ENCODE measurements around the gene EFCAB12. TPM values are rescaled to one million over a fixed set of nuclear protein-coding genes. Genes with fewer than 3 reads are reported as not detected.
A peak's percentile ranks its signal among the peaks of the same experiment; 100 is the strongest.

The EFCAB12 gene
- total and polyA plus RNA-seq, 10 of the 15 experiments (the other 5 are each of a cell fraction or from before 2014, with no cell fraction given) = 0.02 to 0.85 (median 0.33) TPM

GRCh38 chr3:129399895-129400357, 28.5 kb downstream of the EFCAB12 start (continued):
- TF ChIP-seq WRNIP1 (IDR thresholded peaks at IDR 0.05; ENCODE audit: borderline replicate concordance, low read depth, low read length) = 0 out of 2 replicates have a peak, but pooled peaks have one; percentile 2
- TF ChIP-seq, protein P1, sequence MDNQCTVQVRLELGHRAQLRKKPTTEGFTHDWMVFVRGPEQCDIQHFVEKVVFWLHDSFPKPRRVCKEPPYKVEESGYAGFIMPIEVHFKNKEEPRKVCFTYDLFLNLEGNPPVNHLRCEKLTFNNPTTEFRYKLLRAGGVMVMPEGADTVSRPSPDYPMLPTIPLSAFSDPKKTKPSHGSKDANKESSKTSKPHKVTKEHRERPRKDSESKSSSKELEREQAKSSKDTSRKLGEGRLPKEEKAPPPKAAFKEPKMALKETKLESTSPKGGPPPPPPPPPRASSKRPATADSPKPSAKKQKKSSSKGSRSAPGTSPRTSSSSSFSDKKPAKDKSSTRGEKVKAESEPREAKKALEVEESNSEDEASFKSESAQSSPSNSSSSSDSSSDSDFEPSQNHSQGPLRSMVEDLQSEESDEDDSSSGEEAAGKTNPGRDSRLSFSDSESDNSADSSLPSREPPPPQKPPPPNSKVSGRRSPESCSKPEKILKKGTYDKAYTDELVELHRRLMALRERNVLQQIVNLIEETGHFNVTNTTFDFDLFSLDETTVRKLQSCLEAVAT (IDR thresholded peaks at IDR 0.05) = peak; percentile 37
- TF ChIP-seq NFIC (IDR thresholded peaks at IDR 0.05; ENCODE audit: low read depth, low read length) = no peak

DNA sequence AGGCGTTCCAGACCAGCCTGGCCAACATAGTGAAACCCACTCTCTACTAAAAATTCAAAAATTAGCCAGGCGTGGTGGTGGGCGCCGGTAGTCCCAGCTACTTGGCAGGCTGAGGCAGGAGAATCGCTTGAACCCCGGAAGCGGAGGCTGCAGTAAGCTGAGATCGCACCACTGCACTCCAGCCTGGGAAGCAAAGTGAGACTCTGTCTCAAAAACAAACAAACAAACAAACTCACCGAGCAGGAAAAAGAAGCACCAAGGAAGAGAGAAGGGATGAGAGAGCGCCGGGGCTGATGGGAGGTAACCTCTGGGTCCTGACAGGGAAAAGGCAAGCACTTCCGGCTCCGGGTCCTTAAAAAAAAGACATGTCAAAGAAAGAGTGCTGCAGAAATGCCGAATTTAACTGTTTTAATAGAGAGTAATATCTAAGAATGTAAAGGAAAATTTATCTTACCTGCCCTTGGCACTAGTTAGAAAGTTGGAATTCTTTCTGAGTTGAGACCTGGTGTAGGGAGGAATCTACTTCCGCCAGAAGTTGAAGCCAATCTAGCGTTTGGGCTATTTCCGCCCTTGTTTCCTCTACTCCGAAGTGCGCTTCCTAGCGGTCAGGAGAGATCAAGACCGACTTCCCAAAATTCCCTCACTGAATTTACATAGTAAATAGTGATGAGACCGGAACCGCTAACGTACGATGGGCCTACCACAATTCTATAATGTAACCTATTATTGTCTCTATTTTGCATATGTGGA, 29.1 kb downstream of the EFCAB12 start:
- Histone ChIP-seq H3K4me3 (peak overlapping the region; percentile 69), H3K9ac (ENCODE audit: control insufficient read depth, insufficient read depth, low read length) (peak overlapping the region; percentile 78), H4K20me1 (ENCODE audit: control insufficient read depth, insufficient read depth) (no peaks in the 10 kb centered on the region; the same call in 1 of the 2 replicates), H3K4me1 (ENCODE audit: control insufficient read depth, insufficient read depth, low read length) (no peaks in the 10 kb centered on the region; the same call in 1 of the 2 replicates), H3K4me2 (ENCODE audit: control insufficient read depth, insufficient read depth) (peak overlapping the region; percentile 36), H2AFZ (ENCODE audit: control insufficient read depth, low read depth, low read length) (peak overlapping the region; percentile 95), H3K27me3 (replicated peaks in 1 of 2; ENCODE audit: control insufficient read depth in 2 of 2, insufficient read depth in 2 of 2, low read length in 1 of 2) (no peaks in the 10 kb centered on the region), H3K36me3 (ENCODE audit: control insufficient read depth in 2 of 2, insufficient read depth in 2 of 2, low read length in 1 of 2) (peaks cover 0 to 7% of the 10 kb centered on the region in 2 experiments; a peak in 1 of 4 replicates), H3K79me2 (ENCODE audit: control insufficient read depth, insufficient read depth, low read length) (peaks cover 34% of the 10 kb centered on the region), H3K9me3 (replicated peaks; ENCODE audit: control insufficient read depth, insufficient read depth, low read length) (no peaks in the 10 kb centered on the region), H3K27ac (ENCODE audit: control insufficient read depth, insufficient read depth) (peak overlapping the region; percentile 87)
- in situ Hi-C loops (cut with MboI) = no loop called here
- FAIRE-seq = peak; percentile 84
- peak; percentile 93 for DNase-seq (ENCODE audit: low read depth, low spot score)
- WGBS (ENCODE audit: insufficient coverage, insufficient replicate concordance, low lambda C conversion rate, missing lambda C conversion rate) = under 1% methylated on average over 25 of the region's 25 CpGs
- no TSS peak for BruUV-seq (replicated peaks)
- ChIA-PET CTCF (interaction anchor here (0.7 to 5.7 kb wide), 21 partner anchors 12 to 124 kb away, joined by 3 to 84 read pairs (median 5); partner anchors contain the start of genes EFCAB12, IFT122 and MBD4), SMC1A (ENCODE audit: uncharacterized antibody, unreplicated experiment) (interaction anchor here (0.8 to 19.4 kb wide), 11 partner anchors 10 to 49 kb away, joined by 3 to 275 read pairs (median 6); partner anchors contain the start of genes IFT122 and MBD4), POLR2A (interaction anchor here (0.6 to 2.7 kb wide), 17 partner anchors 10 to 520 kb away, joined by 3 to 24 read pairs (median 6); partner anchors contain the start of genes ACAD9, HMCES and IFT122), RAD21 (ENCODE audit: unreplicated experiment) (interaction anchor here (0.6 to 3.3 kb wide), 14 partner anchors 10 to 91 kb away, joined by 3 to 36 read pairs (median 5); partner anchors contain the start of genes IFT122 and MBD4)
- ATAC-seq = peak; percentile 83
- intact Hi-C loops (cut with micrococcal nuclease; ENCODE audit: unreplicated experiment) = loop anchor here (2.0 kb wide), 1 partner anchor 41 kb away; the partner anchor contains the start of gene IFT122
- TF ChIP-seq KLF5 (IDR thresholded peaks at IDR 0.05; ENCODE audit: partially characterized antibody) = peak; percentile 35
- TF ChIP-seq, protein P2, sequence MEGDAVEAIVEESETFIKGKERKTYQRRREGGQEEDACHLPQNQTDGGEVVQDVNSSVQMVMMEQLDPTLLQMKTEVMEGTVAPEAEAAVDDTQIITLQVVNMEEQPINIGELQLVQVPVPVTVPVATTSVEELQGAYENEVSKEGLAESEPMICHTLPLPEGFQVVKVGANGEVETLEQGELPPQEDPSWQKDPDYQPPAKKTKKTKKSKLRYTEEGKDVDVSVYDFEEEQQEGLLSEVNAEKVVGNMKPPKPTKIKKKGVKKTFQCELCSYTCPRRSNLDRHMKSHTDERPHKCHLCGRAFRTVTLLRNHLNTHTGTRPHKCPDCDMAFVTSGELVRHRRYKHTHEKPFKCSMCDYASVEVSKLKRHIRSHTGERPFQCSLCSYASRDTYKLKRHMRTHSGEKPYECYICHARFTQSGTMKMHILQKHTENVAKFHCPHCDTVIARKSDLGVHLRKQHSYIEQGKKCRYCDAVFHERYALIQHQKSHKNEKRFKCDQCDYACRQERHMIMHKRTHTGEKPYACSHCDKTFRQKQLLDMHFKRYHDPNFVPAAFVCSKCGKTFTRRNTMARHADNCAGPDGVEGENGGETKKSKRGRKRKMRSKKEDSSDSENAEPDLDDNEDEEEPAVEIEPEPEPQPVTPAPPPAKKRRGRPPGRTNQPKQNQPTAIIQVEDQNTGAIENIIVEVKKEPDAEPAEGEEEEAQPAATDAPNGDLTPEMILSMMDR (IDR thresholded peaks at IDR 0.05 in 2 of 3, conservative IDR thresholded peaks at IDR 0.05 in 1 of 3; ENCODE audit: control insufficient read depth in 2 of 3, extremely low read depth in 1 of 3, insufficient read depth in 1 of 3, low read depth in 3 of 3, low read length in 3 of 3) = peak; percentile 82 to 91 (median 87)
- no peak for TF ChIP-seq TCF12 (IDR thresholded peaks at IDR 0.05; ENCODE audit: low read depth, low read length)
- no peak for TF ChIP-seq PAX8 (IDR thresholded peaks at IDR 0.05)
- peak; percentile 97 for TF ChIP-seq IKZF1 (conservative IDR thresholded peaks at IDR 0.05)
- peak; percentile 81 for TF ChIP-seq NR2F1 (conservative IDR thresholded peaks at IDR 0.05)
- no peak for TF ChIP-seq LARP7 (IDR thresholded peaks at IDR 0.05)
- TF ChIP-seq RB1 (IDR thresholded peaks at IDR 0.05; ENCODE audit: borderline replicate concordance) = no peak; the same call in 1 of the 2 replicates
- no peak for TF ChIP-seq SMARCA5 (IDR thresholded peaks at IDR 0.05)
- TF ChIP-seq POLR2A (IDR thresholded peaks at IDR 0.05; ENCODE audit: low read depth, low read length) = no peak
- no peak; a peak in 1 of 4 replicates for TF ChIP-seq BHLHE40 (IDR thresholded peaks at IDR 0.05; ENCODE audit: borderline replicate concordance in 1 of 2, low read depth in 2 of 2, low read length in 1 of 2)
- no peak for TF ChIP-seq CBX5 (IDR thresholded peaks at IDR 0.05; ENCODE audit: low read depth)
- TF ChIP-seq HCFC1 (IDR thresholded peaks at IDR 0.05; ENCODE audit: low read length) = peak; percentile 81
- TF ChIP-seq, protein P3, sequence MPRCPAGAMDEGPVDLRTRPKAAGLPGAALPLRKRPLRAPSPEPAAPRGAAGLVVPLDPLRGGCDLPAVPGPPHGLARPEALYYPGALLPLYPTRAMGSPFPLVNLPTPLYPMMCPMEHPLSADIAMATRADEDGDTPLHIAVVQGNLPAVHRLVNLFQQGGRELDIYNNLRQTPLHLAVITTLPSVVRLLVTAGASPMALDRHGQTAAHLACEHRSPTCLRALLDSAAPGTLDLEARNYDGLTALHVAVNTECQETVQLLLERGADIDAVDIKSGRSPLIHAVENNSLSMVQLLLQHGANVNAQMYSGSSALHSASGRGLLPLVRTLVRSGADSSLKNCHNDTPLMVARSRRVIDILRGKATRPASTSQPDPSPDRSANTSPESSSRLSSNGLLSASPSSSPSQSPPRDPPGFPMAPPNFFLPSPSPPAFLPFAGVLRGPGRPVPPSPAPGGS (IDR thresholded peaks at IDR 0.05; ENCODE audit: borderline replicate concordance, insufficient read depth, low read depth, low read length, poor library complexity, severe bottlenecking) = no peak

All from GM12878 (cell line).